MM.1S (cell line): Measurements from ENCODE around the gene TLE3.

ENCODE experiments used
- DNase-seq: peaks from one replicate; pipeline ENCODE4 v3.0.0-alpha.2; 2015
- H2AFZ ChIP-seq: fragments of 300-600 bp; sonication (generic); 2 replicates; pipeline ENCODE4 v1.6.0; 2016; ENCODE audit warnings: antibody characterized with exemption, low read length
- H3F3A ChIP-seq: fragments of 300-600 bp; sonication (generic); 2 replicates; pipeline ENCODE4 v1.6.1; 2016; ENCODE audit warnings: mild to moderate bottlenecking, antibody characterized with exemption, low read length, moderate library complexity, mixed read lengths; ENCODE audit not compliant: insufficient read depth
- H3K27ac ChIP-seq: fragments of 300-600 bp; sonication (generic); 2 replicates; pipeline ENCODE4 v1.5.1; 2016; ENCODE audit warnings: mild to moderate bottlenecking, low read length
- H3K27me3 ChIP-seq: fragments of 300-600 bp; sonication (generic); replicated peaks from 2 replicates; pipeline ENCODE4 v1.6.0; 2016; ENCODE audit warnings: low read length; ENCODE audit not compliant: insufficient read depth
- H3K36me3 ChIP-seq: fragments of 300-600 bp; sonication (generic); replicated peaks from 2 replicates; pipeline ENCODE4 v1.6.1; 2016; ENCODE audit warnings: mild to moderate bottlenecking, low read length, mixed read lengths; ENCODE audit not compliant: insufficient read depth
- H3K4me1 ChIP-seq: fragments of 300-600 bp; sonication (generic); 2 replicates; pipeline ENCODE4 v1.6.1; 2016; ENCODE audit warnings: low read length, mixed read lengths
- H3K4me2 ChIP-seq: fragments of 300-600 bp; sonication (generic); 2 replicates; pipeline ENCODE4 v1.6.0; 2016; ENCODE audit warnings: low read depth, low read length
- H3K4me3 ChIP-seq: fragments of 300-600 bp; sonication (generic); 2 replicates; pipeline ENCODE4 v1.5.1; 2016; ENCODE audit warnings: low read length, mixed read lengths
- H3K79me2 ChIP-seq: fragments of 300-600 bp; sonication (generic); 2 replicates; pipeline ENCODE4 v1.6.1; 2016; ENCODE audit warnings: mixed run types, low read length, mixed read lengths
- H3K9ac ChIP-seq: fragments of 300-600 bp; sonication (generic); 2 replicates; pipeline ENCODE4 v1.6.1; 2016; ENCODE audit warnings: low read length, mixed read lengths
- H3K9me2 ChIP-seq: fragments of 300-600 bp; sonication (generic); replicated peaks from 2 replicates; pipeline ENCODE4 v1.6.1; 2016; ENCODE audit warnings: mild to moderate bottlenecking, low read length, mixed read lengths; ENCODE audit not compliant: insufficient read depth
- H3K9me3 ChIP-seq: fragments of 300-600 bp; sonication (generic); replicated peaks from 2 replicates; pipeline ENCODE4 v1.6.1; 2016; ENCODE audit warnings: mild to moderate bottlenecking, low read length, mixed read lengths; ENCODE audit not compliant: insufficient read depth
- H4K20me1 ChIP-seq: fragments of 300-600 bp; sonication (generic); 2 replicates; pipeline ENCODE4 v1.6.1; 2016; ENCODE audit warnings: mild to moderate bottlenecking, low read length, moderate library complexity, mixed read lengths; ENCODE audit not compliant: insufficient read depth
- CTCF ChIP-seq: fragments of 300-600 bp; sonication (generic); IDR thresholded peaks from 2 replicates; pipeline ENCODE4 v1.5.1; 2016; ENCODE audit warnings: antibody characterized with exemption, low read length, mixed read lengths
- EZH2 ChIP-seq: fragments of 300-600 bp; sonication (generic); optimal IDR thresholded peaks from 2 replicates; pipeline ENCODE3; 2017; ENCODE audit warnings: low read depth, mild to moderate bottlenecking, antibody characterized with exemption, low read length, mixed read lengths
- EZH2phosphoT487 ChIP-seq: fragments of 300-600 bp; sonication (generic); IDR thresholded peaks from 2 replicates; pipeline ENCODE4 v1.6.1; 2018; ENCODE audit warnings: antibody characterized with exemption, low read length

Gene TLE3

GRCh38 chr15:70025413-70026296 is 72.1 kb downstream of the TLE3 start:
- H3F3A ChIP-seq: no peaks in the 10 kb centered on the region
- no peak overlapping the region for H2AFZ ChIP-seq
- H3K36me3 ChIP-seq: no peaks in the 10 kb centered on the region
- H3K79me2 ChIP-seq: no peaks in the 10 kb centered on the region
- peaks cover 29% of the 10 kb centered on the region for H3K4me1 ChIP-seq
- TF ChIP-seq EZH2 (no peak), EZH2phosphoT487 (no peak), CTCF (no peak)
- no peak for DNase-seq
- no peaks in the 10 kb centered on the region for H3K27me3 ChIP-seq
- no peak overlapping the region for H3K9ac ChIP-seq
- H3K9me2 ChIP-seq: no peaks in the 10 kb centered on the region
- H3K9me3 ChIP-seq: no peaks in the 10 kb centered on the region
- no peaks in the 10 kb centered on the region for H4K20me1 ChIP-seq
- no peak overlapping the region for H3K4me2 ChIP-seq
- H3K27ac ChIP-seq: no peak overlapping the region
- no peak overlapping the region for H3K4me3 ChIP-seq

DNA sequence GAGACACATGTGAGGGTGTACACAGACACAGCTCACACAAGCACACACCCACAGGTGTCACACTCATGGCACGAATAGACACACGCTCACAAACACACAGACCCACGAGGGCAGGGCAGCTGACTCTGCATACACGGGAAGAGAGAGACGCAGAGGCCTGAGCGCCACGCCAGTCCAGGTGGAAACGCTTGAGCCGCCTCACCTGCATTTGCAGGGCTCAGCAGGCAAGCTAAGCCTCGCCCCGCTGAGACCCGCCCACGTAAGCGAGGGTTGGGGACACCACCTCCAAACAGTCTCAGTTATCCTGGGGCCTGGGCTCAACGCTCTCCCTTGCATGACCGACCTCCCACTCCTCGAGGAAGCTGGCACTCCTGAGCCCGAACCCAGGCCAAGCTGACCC is 73.2 kb downstream of the TLE3 start:
- Histone ChIP-seq H3K27ac (no peak overlapping the region), H2AFZ (no peak overlapping the region)

DNA sequence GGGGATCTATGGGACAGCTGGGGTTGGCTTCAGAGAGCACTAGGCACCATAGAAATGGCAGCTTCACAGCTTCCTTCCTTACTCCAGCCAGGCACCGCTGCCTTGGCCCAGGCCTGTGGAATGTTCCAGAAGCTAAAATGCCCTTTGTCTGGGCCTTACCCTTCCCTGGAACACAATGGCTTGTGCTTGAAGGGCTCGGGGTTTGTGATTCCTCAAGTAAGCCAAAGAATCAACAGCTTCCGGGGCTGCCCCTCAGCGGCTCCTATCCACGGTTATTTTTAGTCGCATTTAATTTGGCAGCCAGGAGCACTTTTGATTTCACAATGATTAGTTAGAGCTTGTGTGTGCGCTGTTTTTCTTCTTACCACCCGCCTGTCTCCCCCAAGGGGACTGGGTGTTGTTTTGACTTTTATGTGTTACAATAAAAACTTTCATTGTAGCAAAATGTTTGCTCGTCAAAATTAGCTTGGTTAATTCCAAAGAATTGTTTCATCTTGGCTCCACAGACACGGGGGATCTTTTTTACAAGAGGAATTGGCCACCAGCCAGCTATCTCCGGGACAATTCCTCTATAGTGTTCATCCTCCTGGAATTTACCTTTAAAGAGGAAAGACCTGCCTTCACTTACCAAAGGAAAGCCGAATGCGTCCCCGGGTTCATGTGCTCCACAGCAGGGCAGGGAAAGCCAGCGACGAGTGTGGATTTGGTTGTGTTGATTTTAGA is 73.8 kb downstream of the TLE3 start:
- H2AFZ ChIP-seq: no peak overlapping the region
- TF ChIP-seq EZH2phosphoT487: no peak
- TF ChIP-seq EZH2: no peak
- TF ChIP-seq CTCF: no peak
- no peak overlapping the region for H3K4me3 ChIP-seq

More for the DNA sequence above, 73.2 kb downstream of the TLE3 start:
- H3K4me2 ChIP-seq: no peak overlapping the region
- no peaks in the 10 kb centered on the region for H3K9me2 ChIP-seq
- DNase-seq: no peak
- H3K36me3 ChIP-seq: no peaks in the 10 kb centered on the region
- no peak overlapping the region for H3K4me3 ChIP-seq
- H3F3A ChIP-seq: peaks cover 6% of the 10 kb centered on the region; the same call in 1 of the 2 replicates
- no peak overlapping the region for H3K9ac ChIP-seq
- no peaks in the 10 kb centered on the region for H4K20me1 ChIP-seq
- H3K79me2 ChIP-seq: no peaks in the 10 kb centered on the region
- no peaks in the 10 kb centered on the region for H3K9me3 ChIP-seq
- H3K27me3 ChIP-seq: no peaks in the 10 kb centered on the region
- peaks cover 28% of the 10 kb centered on the region for H3K4me1 ChIP-seq
- TF ChIP-seq EZH2 (no peak), EZH2phosphoT487 (no peak), CTCF (no peak)

More for the DNA sequence above, 73.8 kb downstream of the TLE3 start:
- H4K20me1 ChIP-seq: no peaks in the 10 kb centered on the region
- no peaks in the 10 kb centered on the region for H3K27me3 ChIP-seq
- DNase-seq: no peak
- H3K9me2 ChIP-seq: no peaks in the 10 kb centered on the region
- peak overlapping the region; percentile 43; the same call in 1 of the 2 replicates for H3K9ac ChIP-seq
- peaks cover 12% of the 10 kb centered on the region; the same call in 1 of the 2 replicates for H3F3A ChIP-seq
- H3K27ac ChIP-seq: peak overlapping the region; percentile 65; the same call in 1 of the 2 replicates
- no peaks in the 10 kb centered on the region for H3K79me2 ChIP-seq
- peak overlapping the region; percentile 39; the same call in 1 of the 2 replicates for H3K4me2 ChIP-seq
- no peaks in the 10 kb centered on the region for H3K36me3 ChIP-seq
- H3K4me1 ChIP-seq: peaks cover 31% of the 10 kb centered on the region
- H3K9me3 ChIP-seq: no peaks in the 10 kb centered on the region
